ENCODE results near the gene RNF144B. TPM values are rescaled to one million over a fixed set of nuclear protein-coding genes. Genes with fewer than 3 reads are reported as not detected.

Gene RNF144B
- total and polyA plus RNA-seq, 2 of the 13 experiments (the other 11 are each of a cell fraction or from before 2014, with no cell fraction given): 1.8 to 4.3 TPM

GRCh38 chr6:18380158-18380836 is 6.9 kb upstream of the RNF144B start:
- Histone ChIP-seq H3K27ac (ENCODE audit: extremely low read length, insufficient read depth, low read length) (no peak overlapping the region), H2AFZ (ENCODE audit: low read length) (no peak overlapping the region), H4K20me1 (ENCODE audit: insufficient read depth, low read length) (no peaks in the 10 kb centered on the region), H3K9ac (ENCODE audit: insufficient read depth, low read depth, low read length) (no peak overlapping the region), H3K4me2 (ENCODE audit: low read depth, low read length) (no peak overlapping the region; the same call in 1 of the 2 replicates), H3K4me1 (ENCODE audit: insufficient read depth, low read length) (peaks cover 39% of the 10 kb centered on the region), H3K79me2 (ENCODE audit: insufficient read depth, low read length) (no peaks in the 10 kb centered on the region), H3K4me3 (replicated peaks in 1 of 3; ENCODE audit: insufficient read depth in 1 of 3, low read depth in 2 of 3, low read length in 3 of 3) (no peak overlapping the region), H3K9me3 (ENCODE audit: low read length) (no peaks in the 10 kb centered on the region), H3K36me3 (replicated peaks in 1 of 2; ENCODE audit: control insufficient read depth in 1 of 2, insufficient read depth in 2 of 2, low read length in 2 of 2) (no peaks in the 10 kb centered on the region), H3K27me3 (ENCODE audit: control insufficient read depth in 1 of 2, insufficient read depth in 2 of 2, low read length in 2 of 2) (peaks cover 2 to 3% of the 10 kb centered on the region in 2 experiments; a peak in 2 of 5 replicates)
- ATAC-seq: peak; percentile 50
- no peak for FAIRE-seq
- intact Hi-C loops (cut with micrococcal nuclease; ENCODE audit: unreplicated experiment) (no loop called here), in situ Hi-C loops (cut with HindIII; ENCODE audit: extremely low pct_ligation_motif_present, low pct_unique_long_range_greater_than_20kb) (no loop called here)
- no peak for TF ChIP-seq ZNF549 (CRISPR knock-in tag; IDR thresholded peaks at IDR 0.05)
- TF ChIP-seq FOXA3 (CRISPR knock-in tag; IDR thresholded peaks at IDR 0.05): no peak
- TF ChIP-seq HOXA3 (CRISPR knock-in tag; IDR thresholded peaks at IDR 0.05): no peak
- no peak for TF ChIP-seq MXD1 (CRISPR knock-in tag; IDR thresholded peaks at IDR 0.05)
- no peak for TF ChIP-seq ZNF512 (CRISPR knock-in tag; IDR thresholded peaks at IDR 0.05)
- TF ChIP-seq ZNF598 (CRISPR knock-in tag; IDR thresholded peaks at IDR 0.05; ENCODE audit: borderline replicate concordance): no peak
- no peak for TF ChIP-seq HCFC1 (IDR thresholded peaks at IDR 0.05; ENCODE audit: low read depth, low read length)
- no peak for TF ChIP-seq ZNF263 (CRISPR knock-in tag; IDR thresholded peaks at IDR 0.05)
- no peak for TF ChIP-seq KDM5B (CRISPR knock-in tag; IDR thresholded peaks at IDR 0.05; ENCODE audit: borderline replicate concordance)
- no peak for TF ChIP-seq MXD3 (CRISPR knock-in tag; IDR thresholded peaks at IDR 0.05)
- TF ChIP-seq TOE1 (CRISPR knock-in tag; IDR thresholded peaks at IDR 0.05): no peak
- no peak for TF ChIP-seq MTF1 (CRISPR knock-in tag; IDR thresholded peaks at IDR 0.05)
- TF ChIP-seq TOPORS (CRISPR knock-in tag; IDR thresholded peaks at IDR 0.05): no peak
- no peak for TF ChIP-seq ZNF430 (CRISPR knock-in tag; IDR thresholded peaks at IDR 0.05)
- TF ChIP-seq HDAC2 (CRISPR knock-in tag; IDR thresholded peaks at IDR 0.05): no peak
- POLR2A ChIA-PET: no interaction called here
- BruUV-seq (replicated peaks): no TSS peak
- DNase-seq (ENCODE audit: low spot score): no peak
- 42% methylated on average over 4 of the region's 4 CpGs for WGBS (ENCODE audit: low lambda C conversion rate)
- CTCF ChIA-PET (ENCODE audit: low intra/inter-chr PET ratio, low total read pairs): no interaction called here
